ENCODE data around the gene LMO1. TPM values are rescaled to one million over a fixed set of nuclear protein-coding genes. Genes with fewer than 3 reads are reported as not detected.

LMO1 gene
- total RNA-seq, 2 experiments from 2014 or later, result not detected

DNA sequence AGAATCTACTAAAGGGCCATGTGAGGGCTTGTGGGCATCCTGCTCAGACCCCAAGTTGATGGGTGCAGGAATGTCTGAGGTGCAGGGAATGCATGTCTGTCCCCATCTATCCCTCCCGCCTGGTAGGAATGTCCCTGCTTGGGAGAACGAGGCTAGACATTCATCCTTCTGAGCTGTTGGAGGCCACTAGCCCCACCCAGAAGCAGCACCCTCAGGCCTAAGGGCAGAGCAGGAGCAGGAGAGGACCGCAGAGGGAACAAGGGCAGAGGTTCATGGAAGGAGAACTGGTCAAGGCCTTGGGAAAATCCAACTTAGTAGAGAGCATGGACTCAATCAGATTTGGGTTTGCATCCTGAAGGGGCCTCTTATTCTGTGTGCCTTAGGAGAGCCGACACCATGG, 22.1 kb upstream of the LMO1 start:
- DNase-seq, result no peak
- no peaks in the 10 kb centered on the region for H3K9me3 Mint-ChIP-seq
- CTCF ChIA-PET, result no interaction called here

DNA sequence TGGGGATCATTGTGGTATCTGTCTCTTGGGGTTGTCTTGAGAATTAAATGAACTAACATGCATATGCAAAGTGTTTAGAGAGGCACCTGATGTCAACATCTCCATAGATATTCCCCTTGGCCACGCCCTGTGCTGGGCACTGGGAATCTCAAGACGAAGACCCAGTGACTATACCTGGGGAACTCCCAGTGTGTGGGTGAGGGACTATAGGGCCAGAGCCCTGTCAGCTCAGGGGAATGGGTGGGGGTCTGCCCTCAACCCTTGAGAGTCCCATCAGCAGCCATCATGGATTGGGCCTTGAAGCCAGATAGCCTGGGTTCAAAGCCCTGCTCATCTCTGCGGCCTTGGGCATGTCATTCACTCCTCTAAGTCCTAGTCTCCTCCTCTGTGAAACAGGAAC, 21.6 kb upstream of the LMO1 start:
- H3K27me3 Mint-ChIP-seq (ENCODE audit: low read depth), result peaks cover 10% of the 10 kb centered on the region
- no peaks in the 10 kb centered on the region for H3K36me3 Mint-ChIP-seq (ENCODE audit: low read depth)
- no peaks in the 10 kb centered on the region for H3K9me3 Mint-ChIP-seq

More for the DNA sequence above, 22.1 kb upstream of the LMO1 start:
- H3K27me3 Mint-ChIP-seq (ENCODE audit: low read depth), result peaks cover 12% of the 10 kb centered on the region
- H3K36me3 Mint-ChIP-seq (ENCODE audit: low read depth), result no peaks in the 10 kb centered on the region
- H3K4me3 Mint-ChIP-seq, result no peak overlapping the region
- no peak overlapping the region for H3K27ac Mint-ChIP-seq
- no peaks in the 10 kb centered on the region for H3K4me1 Mint-ChIP-seq (ENCODE audit: low read depth)
- intact Hi-C loops (cut with micrococcal nuclease), result no loop called here

GRCh38 chr11:8283465-8284230, 20.0 kb upstream of the LMO1 start:
- H3K4me1 Mint-ChIP-seq (ENCODE audit: low read depth), result no peaks in the 10 kb centered on the region
- H3K36me3 Mint-ChIP-seq (ENCODE audit: low read depth), result no peaks in the 10 kb centered on the region
- DNase-seq, result no peak
- no peak overlapping the region for H3K27ac Mint-ChIP-seq
- intact Hi-C loops (cut with micrococcal nuclease), result no loop called here
- CTCF ChIA-PET, result no interaction called here
- H3K4me3 Mint-ChIP-seq, result no peak overlapping the region
- H3K27me3 Mint-ChIP-seq (ENCODE audit: low read depth), result peaks cover 10% of the 10 kb centered on the region
- H3K9me3 Mint-ChIP-seq, result no peaks in the 10 kb centered on the region

More for the DNA sequence above, 21.6 kb upstream of the LMO1 start:
- no peak overlapping the region for H3K4me3 Mint-ChIP-seq
- H3K4me1 Mint-ChIP-seq (ENCODE audit: low read depth), result no peaks in the 10 kb centered on the region
- CTCF ChIA-PET, result no interaction called here
- intact Hi-C loops (cut with micrococcal nuclease), result no loop called here
- DNase-seq, result no peak
- no peak overlapping the region for H3K27ac Mint-ChIP-seq

DNA sequence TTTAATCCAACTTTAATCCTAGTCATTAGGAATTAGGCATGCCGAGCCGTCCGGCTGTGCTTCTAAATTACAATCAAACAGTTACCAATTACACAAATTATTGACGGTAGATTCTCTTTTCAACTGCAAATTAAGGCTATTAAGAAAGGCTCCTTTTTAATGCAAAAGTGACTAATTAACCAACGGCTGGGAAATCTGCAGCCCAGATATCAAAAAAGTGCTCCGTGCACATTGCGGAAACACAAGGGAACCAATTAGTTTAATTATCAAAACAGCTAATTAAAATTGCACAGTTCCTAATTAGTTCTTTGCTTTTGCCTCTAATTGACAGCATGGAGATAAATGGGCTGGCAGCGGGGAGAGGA, 19.4 kb upstream of the LMO1 start:
- intact Hi-C loops (cut with micrococcal nuclease), result no loop called here
- DNase-seq, result no peak
- Mint-ChIP-seq H3K36me3 (ENCODE audit: low read depth) (no peaks in the 10 kb centered on the region), H3K4me3 (no peak overlapping the region), H3K27ac (no peak overlapping the region), H3K4me1 (ENCODE audit: low read depth) (no peaks in the 10 kb centered on the region), H3K9me3 (no peaks in the 10 kb centered on the region), H3K27me3 (ENCODE audit: low read depth) (peaks cover 10% of the 10 kb centered on the region)
- CTCF ChIA-PET, result no interaction called here

- CTCF ChIA-PET, result no interaction called here
- Mint-ChIP-seq H3K27me3 (ENCODE audit: low read depth) (peaks cover 10% of the 10 kb centered on the region), H3K4me3 (no peak overlapping the region), H3K36me3 (ENCODE audit: low read depth) (no peaks in the 10 kb centered on the region), H3K27ac (no peak overlapping the region), H3K9me3 (no peaks in the 10 kb centered on the region), H3K4me1 (ENCODE audit: low read depth) (no peaks in the 10 kb centered on the region)
- no peak for DNase-seq
- intact Hi-C loops (cut with micrococcal nuclease), result no loop called here
These were observed 19.0 kb upstream of the LMO1 start for GRCh38 chr11:8282631-8283030.

- CTCF ChIA-PET, result no interaction called here
- no peak for DNase-seq
- H3K4me1 Mint-ChIP-seq (ENCODE audit: low read depth), result no peaks in the 10 kb centered on the region
- intact Hi-C loops (cut with micrococcal nuclease), result no loop called here
- no peaks in the 10 kb centered on the region for H3K9me3 Mint-ChIP-seq
- H3K4me3 Mint-ChIP-seq, result no peak overlapping the region
- no peak overlapping the region for H3K27ac Mint-ChIP-seq
- H3K27me3 Mint-ChIP-seq (ENCODE audit: low read depth), result peaks cover 10% of the 10 kb centered on the region
- no peaks in the 10 kb centered on the region for H3K36me3 Mint-ChIP-seq (ENCODE audit: low read depth)
These were observed 17.6 kb upstream of the LMO1 start for GRCh38 chr11:8281266-8281665.

DNA sequence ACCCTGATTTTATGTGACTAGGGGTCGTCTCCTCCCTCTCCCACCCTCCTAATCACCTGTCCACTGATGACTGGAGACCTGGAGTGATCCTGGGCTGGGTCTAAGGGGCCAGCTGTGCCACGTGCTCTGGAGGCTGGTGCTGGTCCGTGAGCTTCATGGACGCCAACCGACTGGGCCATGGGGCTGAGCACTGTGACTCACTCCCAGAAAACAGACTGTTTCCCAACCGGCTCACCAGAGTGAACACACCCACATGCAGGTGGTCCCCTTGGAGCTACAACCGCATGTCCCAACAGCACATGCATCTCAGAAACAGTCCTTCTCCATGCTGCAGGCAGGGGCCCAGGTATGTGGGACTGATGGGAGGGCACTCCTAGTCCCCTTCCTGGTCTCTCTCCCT, 14.0 kb upstream of the LMO1 start:
- Mint-ChIP-seq H3K36me3 (ENCODE audit: low read depth) (no peaks in the 10 kb centered on the region), H3K27me3 (ENCODE audit: low read depth) (peaks cover 7% of the 10 kb centered on the region), H3K4me3 (no peak overlapping the region), H3K4me1 (ENCODE audit: low read depth) (no peaks in the 10 kb centered on the region), H3K9me3 (no peaks in the 10 kb centered on the region), H3K27ac (no peak overlapping the region)
- intact Hi-C loops (cut with micrococcal nuclease), result no loop called here
- no peak for DNase-seq
- CTCF ChIA-PET, result interaction anchor here (0.7 to 1.9 kb wide), 4 partner anchors 14 to 178 kb away, joined by 3 to 6 read pairs (median 4); partner anchors contain the start of gene LMO1

DNA sequence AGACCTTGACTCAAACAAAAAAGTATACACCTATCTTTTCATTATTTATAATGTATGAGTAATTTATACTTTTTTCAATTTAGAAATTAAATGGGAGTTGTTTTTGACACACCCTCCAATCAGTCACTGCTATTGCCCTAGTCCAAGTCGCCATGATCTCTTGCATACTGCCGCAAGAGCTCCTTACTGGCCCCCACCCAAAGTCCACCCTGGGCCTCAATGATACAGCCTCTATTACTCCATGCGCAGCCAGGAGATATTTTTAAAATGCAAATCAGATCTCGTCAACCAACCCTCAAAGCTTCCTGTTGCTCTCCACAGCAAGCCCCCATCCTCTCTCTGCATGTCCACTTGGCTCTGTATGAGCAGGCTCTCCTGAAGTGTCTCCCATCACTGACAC, 12.8 kb upstream of the LMO1 start:
- Mint-ChIP-seq H3K27ac (no peak overlapping the region), H3K9me3 (no peaks in the 10 kb centered on the region)

GRCh38 chr11:8273287-8273686, 9.6 kb upstream of the LMO1 start:
- CTCF ChIA-PET, result interaction anchor here (0.7 to 1.0 kb wide), 2 partner anchors 10 to 50 kb away, joined by 3 read pairs; partner anchors contain the start of gene LMO1

More for the DNA sequence above, 12.8 kb upstream of the LMO1 start:
- Mint-ChIP-seq H3K4me1 (ENCODE audit: low read depth) (no peaks in the 10 kb centered on the region), H3K36me3 (ENCODE audit: low read depth) (no peaks in the 10 kb centered on the region), H3K27me3 (ENCODE audit: low read depth) (peaks cover 10% of the 10 kb centered on the region), H3K4me3 (no peak overlapping the region)
- intact Hi-C loops (cut with micrococcal nuclease), result no loop called here
- CTCF ChIA-PET, result interaction anchor here (0.7 kb wide), 1 partner anchor 70 kb away, joined by 3 read pairs; no protein-coding TSS in a partner anchor
- DNase-seq, result no peak

DNA sequence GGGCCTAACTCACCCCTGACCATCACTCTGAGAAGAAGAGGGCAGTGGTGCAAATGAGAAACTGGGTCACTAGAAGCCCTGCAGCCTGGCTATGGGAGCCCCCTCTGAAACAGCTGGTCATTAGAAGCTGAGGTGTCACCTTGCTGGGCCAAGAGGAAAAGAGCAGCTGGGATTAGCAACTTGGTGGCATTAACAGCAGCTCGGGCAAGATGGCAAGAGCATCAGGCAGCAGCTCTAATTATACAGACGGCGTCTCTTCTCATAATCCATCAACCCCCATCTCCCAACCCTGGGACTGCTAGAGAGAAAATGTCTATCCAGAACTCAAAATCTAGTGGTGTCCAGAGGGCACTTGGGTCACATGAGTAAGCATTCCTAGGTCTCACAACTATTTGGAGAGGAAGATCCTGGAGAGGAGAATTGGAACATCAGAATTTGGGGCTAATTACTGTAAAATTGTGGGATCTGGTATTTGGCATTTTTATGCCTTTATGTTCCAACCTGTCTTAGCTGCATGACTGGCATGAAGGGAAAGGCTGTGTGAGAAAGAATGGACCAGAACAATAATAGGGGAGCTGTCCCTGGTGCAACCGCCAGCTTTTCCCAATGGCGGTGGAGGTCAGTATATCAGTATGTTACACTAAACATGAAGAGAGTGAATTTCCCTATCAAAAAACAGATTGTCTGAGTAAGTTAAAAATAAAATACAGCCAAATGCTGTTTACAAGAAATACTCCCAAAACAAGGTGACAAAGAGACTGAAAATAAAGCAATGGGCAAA, 7.6 kb upstream of the LMO1 start:
- no peak overlapping the region for H3K27ac Mint-ChIP-seq
- H3K4me1 Mint-ChIP-seq (ENCODE audit: low read depth), result peaks cover 3% of the 10 kb centered on the region
- peaks cover 54% of the 10 kb centered on the region for H3K27me3 Mint-ChIP-seq (ENCODE audit: low read depth)
- DNase-seq, result no peak
- intact Hi-C loops (cut with micrococcal nuclease), result no loop called here
- CTCF ChIA-PET, result no interaction called here
- H3K4me3 Mint-ChIP-seq, result no peak overlapping the region
- no peaks in the 10 kb centered on the region for H3K36me3 Mint-ChIP-seq (ENCODE audit: low read depth)
- H3K9me3 Mint-ChIP-seq, result no peaks in the 10 kb centered on the region

More at GRCh38 chr11:8273287-8273686, 9.6 kb upstream of the LMO1 start:
- Mint-ChIP-seq H3K27me3 (ENCODE audit: low read depth) (peaks cover 40% of the 10 kb centered on the region), H3K36me3 (ENCODE audit: low read depth) (no peaks in the 10 kb centered on the region), H3K4me3 (no peak overlapping the region), H3K9me3 (no peaks in the 10 kb centered on the region), H3K4me1 (ENCODE audit: low read depth) (peaks cover 1% of the 10 kb centered on the region), H3K27ac (no peak overlapping the region)
- no peak for DNase-seq
- intact Hi-C loops (cut with micrococcal nuclease), result no loop called here

DNA sequence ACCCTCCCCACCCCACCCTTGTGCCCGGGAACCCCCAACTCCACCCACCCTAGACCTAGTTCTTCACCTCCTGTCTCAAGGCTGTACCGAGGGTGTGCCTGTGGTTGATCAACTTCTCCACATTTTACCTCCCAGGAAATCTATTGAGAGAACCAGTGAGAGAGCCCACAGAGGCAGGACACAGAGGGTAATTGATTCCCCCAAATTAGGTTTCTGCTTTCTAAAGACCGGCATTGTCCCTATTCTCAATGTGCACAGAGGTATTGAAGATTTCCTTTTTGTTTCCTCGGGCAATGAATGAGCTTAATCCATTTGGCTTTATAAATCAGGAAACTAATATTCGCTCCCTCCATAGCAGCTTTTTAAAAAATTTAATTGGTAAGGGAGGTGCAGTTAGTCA, 6.0 kb upstream of the LMO1 start:
- Mint-ChIP-seq H3K27ac (no peak overlapping the region), H3K4me1 (ENCODE audit: low read depth) (peaks cover 3% of the 10 kb centered on the region), H3K36me3 (ENCODE audit: low read depth) (no peaks in the 10 kb centered on the region), H3K27me3 (ENCODE audit: low read depth) (peaks cover 66% of the 10 kb centered on the region), H3K9me3 (no peaks in the 10 kb centered on the region), H3K4me3 (no peak overlapping the region)
- intact Hi-C loops (cut with micrococcal nuclease), result no loop called here
- CTCF ChIA-PET, result no interaction called here
- no peak for DNase-seq

DNA sequence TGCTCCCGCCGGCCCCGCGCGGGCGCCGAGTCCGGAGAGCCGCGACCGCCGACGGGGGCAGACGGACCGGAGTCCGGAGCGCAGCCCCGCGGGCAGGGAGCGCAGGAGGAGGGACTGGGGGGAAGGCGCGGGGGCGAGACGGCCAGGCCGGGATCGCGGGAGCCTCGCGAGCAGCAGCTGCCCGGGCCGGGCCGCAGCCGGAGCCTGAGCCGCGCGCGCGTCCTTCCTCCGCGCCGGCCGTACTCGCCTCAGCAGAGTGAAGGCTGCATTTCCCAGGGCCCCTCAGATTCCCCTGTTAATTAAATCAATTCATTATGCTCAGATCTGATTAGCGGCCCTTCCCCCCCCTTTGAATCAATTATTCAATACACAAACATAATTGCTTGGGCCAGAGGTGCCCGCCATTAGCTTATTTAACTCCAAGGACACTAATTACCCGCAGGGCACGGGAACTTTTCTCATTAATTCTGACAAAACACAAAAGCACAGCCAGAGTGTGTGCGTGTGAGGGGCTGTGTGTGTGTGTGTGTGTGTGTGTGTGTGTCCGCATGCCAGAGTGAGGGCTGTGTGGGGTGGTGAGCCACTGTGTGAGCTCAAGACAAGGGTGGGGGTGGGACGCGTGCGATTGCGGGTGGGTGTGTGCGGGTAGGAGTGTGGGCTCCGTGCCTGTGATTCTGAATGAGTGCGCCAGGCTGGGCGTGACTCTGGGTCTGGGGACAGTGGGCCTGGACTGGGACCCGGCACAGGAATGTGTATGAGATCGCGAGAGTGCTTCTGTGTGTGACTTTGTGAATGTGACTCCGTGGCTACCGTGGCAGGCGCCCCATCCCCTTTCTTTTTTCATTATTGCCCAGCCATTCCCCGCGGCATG, 5.1 kb upstream of the LMO1 start:
- H3K36me3 Mint-ChIP-seq (ENCODE audit: low read depth), result no peaks in the 10 kb centered on the region
- no peak for DNase-seq
- CTCF ChIA-PET, result no interaction called here

More for the DNA sequence above, 5.1 kb upstream of the LMO1 start:
- Mint-ChIP-seq H3K9me3 (no peaks in the 10 kb centered on the region), H3K27me3 (ENCODE audit: low read depth) (peaks cover 71% of the 10 kb centered on the region), H3K27ac (no peak overlapping the region), H3K4me3 (peak overlapping the region; percentile 34), H3K4me1 (ENCODE audit: low read depth) (peaks cover 8% of the 10 kb centered on the region)
- intact Hi-C loops (cut with micrococcal nuclease), result no loop called here

Data from activated naive CD4-positive, alpha-beta T cell treated with anti-CD3 and anti-CD28 coated beads for 36 hours (primary cell).